ENCODE measurements around the gene ATP10A.

GRCh38 chr15:25894371-25894902 lies 31.3 kb upstream of the ATP10A start:
- TF ChIP-seq ZNF274 (IDR thresholded peaks at IDR 0.05; ENCODE audit: borderline replicate concordance, extremely low read depth, low read length): no peak
- TF ChIP-seq ATF3 (IDR thresholded peaks at IDR 0.05; ENCODE audit: insufficient read depth, low read depth, low read length): no peak
- TF ChIP-seq EZH2 (IDR thresholded peaks at IDR 0.05; ENCODE audit: low read depth, low read length, severe bottlenecking): no peak

Data from H1 (cell line).